Endothelial cell of umbilical vein (primary cell): ENCODE measurements around the gene TRIM34. TPM values are rescaled to one million over a fixed set of nuclear protein-coding genes. Genes with fewer than 3 reads are reported as not detected.

ENCODE experiments used
- BruUV-seq: library from RNA; stranded (reverse); fragments of 400-500 nt; replicated peaks from 2 replicates; lab custom pipeline; 2021; lab: Mats Ljungman, UMichigan
- CTCF ChIA-PET: fragments of 300-600, 350-600 bp; sonication (Branson Sonifier 250); formaldehyde crosslinking; loops from one replicate; lab custom pipeline; 2021; ENCODE audit warnings: antibody characterized with exemption, inconsistent platforms; lab: Charles Lee
- POLR2A ChIA-PET: fragments of 300-600, 350-600 bp; sonication (Branson Sonifier 250); formaldehyde crosslinking; loops from one replicate; lab custom pipeline; 2021; ENCODE audit warnings: antibody characterized with exemption, inconsistent platforms; lab: Charles Lee
- DNase-seq: peaks from one replicate; pipeline ENCODE4 v3.0.0-alpha.2; 2011; ENCODE audit warnings: low read depth, low spot score
- FAIRE-seq: peaks from 2 replicates; lab custom pipeline; 2011; peaks lifted over from hg19 to GRCh38; lab: Jason Lieb, UNC
- H2AFZ ChIP-seq: 2 replicates; pipeline ENCODE4 v1.6.0; 2012; ENCODE audit warnings: low read depth, low read length, control low read depth, inconsistent platforms
- H3K27ac ChIP-seq: 2 replicates; pipeline ENCODE4 v1.5.1; 2011; ENCODE audit warnings: low read depth, mild to moderate bottlenecking, control low read depth, low read length, moderate library complexity; ENCODE audit not compliant: insufficient read depth
- H3K27me3 ChIP-seq, 2 experiments: 2 replicates each; pipeline versions ENCODE4 v1.6.0 to v1.6.1; 2011; ENCODE audit warnings: low read length in 2 of 2, mixed read lengths in 1 of 2; ENCODE audit not compliant: control insufficient read depth in 2 of 2, insufficient read depth in 2 of 2
- H3K36me3 ChIP-seq, 2 experiments: 2 replicates in 1 of 2; 3 replicates in 1 of 2; pipeline ENCODE4 v1.5.1; 2011; ENCODE audit warnings: low read length in 2 of 2, mild to moderate bottlenecking in 1 of 2, moderate library complexity in 1 of 2; ENCODE audit not compliant: control insufficient read depth in 2 of 2, insufficient read depth in 2 of 2; ENCODE audit errors: extremely low read depth in 1 of 2
- H3K4me1 ChIP-seq: 3 replicates; pipeline ENCODE4 v1.5.1; 2011; ENCODE audit warnings: mild to moderate bottlenecking, low read length; ENCODE audit not compliant: control insufficient read depth, insufficient read depth; ENCODE audit errors: extremely low read depth
- H3K4me2 ChIP-seq: 2 replicates; pipeline ENCODE4 v1.6.1; 2011; ENCODE audit warnings: low read length, control low read depth, mixed read lengths; ENCODE audit not compliant: insufficient read depth
- H3K4me3 ChIP-seq, 3 experiments: fragments of 200-600 bp in 1 of 3; sonication (generic), shearing (Covaris generic) in 1 of 3; replicated peaks in 1 of 3; 2 replicates each; pipeline ENCODE4 v1.5.1; 2011 to 2016; ENCODE audit warnings: control low read depth in 3 of 3, low read length in 3 of 3, mild to moderate bottlenecking in 2 of 3, inconsistent platforms in 1 of 3, low read depth in 1 of 3, moderate library complexity in 1 of 3; ENCODE audit not compliant: insufficient read depth in 1 of 3
- H3K79me2 ChIP-seq: 2 replicates; pipeline ENCODE4 v1.6.0; 2012; ENCODE audit warnings: low read length, inconsistent platforms; ENCODE audit not compliant: control insufficient read depth, insufficient read depth
- H3K9ac ChIP-seq: replicated peaks from 2 replicates; pipeline ENCODE3; 2011; ENCODE audit warnings: low read length, control low read depth; ENCODE audit not compliant: insufficient read depth; ENCODE audit errors: extremely low read depth
- H3K9me1 ChIP-seq: replicated peaks from 3 replicates; pipeline ENCODE4 v1.6.0; 2011; ENCODE audit warnings: mild to moderate bottlenecking, low read length; ENCODE audit not compliant: control insufficient read depth, insufficient read depth; ENCODE audit errors: extremely low read depth
- H3K9me3 ChIP-seq: replicated peaks from 2 replicates; pipeline ENCODE4 v1.5.1; 2012; ENCODE audit warnings: low read length, inconsistent platforms; ENCODE audit not compliant: control insufficient read depth, insufficient read depth
- H4K20me1 ChIP-seq: replicated peaks from 2 replicates; pipeline ENCODE3; 2011; ENCODE audit warnings: mild to moderate bottlenecking, low read length; ENCODE audit not compliant: control insufficient read depth, insufficient read depth; ENCODE audit errors: extremely low read depth
- EZH2 ChIP-seq: IDR thresholded peaks from 2 replicates; pipeline ENCODE4 v1.6.1; 2012; ENCODE audit warnings: borderline replicate concordance, low read depth, mild to moderate bottlenecking, moderate library complexity, low read length, inconsistent platforms; ENCODE audit not compliant: severe bottlenecking
- FOS ChIP-seq: IDR thresholded peaks from 2 replicates; pipeline ENCODE4 v1.6.1; 2011; ENCODE audit warnings: mild to moderate bottlenecking, low read length, moderate library complexity, borderline replicate concordance; ENCODE audit not compliant: insufficient read depth
- GATA2 ChIP-seq: IDR thresholded peaks from 2 replicates; pipeline ENCODE4 v1.7.0; 2011; ENCODE audit warnings: low read depth, mild to moderate bottlenecking, moderate library complexity, mixed read lengths, low read length; ENCODE audit not compliant: insufficient read length, insufficient read depth
- JUN ChIP-seq: IDR thresholded peaks from 2 replicates; pipeline ENCODE4 v1.6.1; 2011; ENCODE audit warnings: borderline replicate concordance, low read depth; ENCODE audit not compliant: insufficient read length, insufficient read depth
- MYC ChIP-seq: IDR thresholded peaks from one replicate; pipeline ENCODE4 v1.6.1; 2011; ENCODE audit warnings: mild to moderate bottlenecking, low read depth, low read length
- POLR2A ChIP-seq: IDR thresholded peaks from 2 replicates; pipeline ENCODE4 v1.6.1; 2012; ENCODE audit warnings: low read depth, mild to moderate bottlenecking, control low read depth, low read length
- POLR2AphosphoS5 ChIP-seq: IDR thresholded peaks from 2 replicates; pipeline ENCODE4 v1.6.1; 2012; ENCODE audit warnings: low read depth, mild to moderate bottlenecking, control low read depth, low read length, moderate library complexity; ENCODE audit not compliant: insufficient read depth
- dilution Hi-C: fragments of 300-500 bp; cut with MboI; formaldehyde crosslinking; loops from one replicate; pipeline ENCODE4 v1.15.0; 2019; ENCODE audit warnings: low sequenced_read_pairs; ENCODE audit not compliant: extremely low pct_ligation_motif_present
- intact Hi-C: fragments of 100-400 bp; cut with micrococcal nuclease; formaldehyde crosslinking; loops from one replicate; pipeline ENCODE4 v1.10.0; 2022
- polyA plus RNA-seq, 4 experiments: library from polyadenylated mRNA; depleted of rRNA in 3 of 4; stranded (reverse) in 3 of 4; unstranded in 1 of 4; fragments of >200 nt; gene quantifications; 2 replicates each; pipeline versions ENCODE4 v1.2.1 to v1.2.3, GENCODE V29; 2011 to 2012; ENCODE audit warnings: missing spikeins in 1 of 4
- total RNA-seq: library from RNA; stranded (reverse); gene quantifications from 2 replicates; pipeline ENCODE4 v1.2.3, GENCODE V29; 2021
- TF ChIP-seq, protein P1 (sequence below), 2 donors: IDR thresholded peaks; 1 replicate in 1 of 2; 2 replicates in 1 of 2; pipeline ENCODE4 v1.5.1; 2011; ENCODE audit warnings: low read length in 2 of 2, mild to moderate bottlenecking in 2 of 2, moderate library complexity in 2 of 2, control low read depth in 1 of 2, inconsistent platforms in 1 of 2, low read depth in 1 of 2; ENCODE audit not compliant: insufficient read depth in 1 of 2; ENCODE audit errors: extremely low read depth in 1 of 2
- TF ChIP-seq, protein P2 (sequence below): IDR thresholded peaks from 2 replicates; pipeline ENCODE4 v1.6.1; 2011; ENCODE audit not compliant: insufficient read depth, insufficient read length

Gene TRIM34
- total and polyA plus RNA-seq, 2 donors (not counting 3 experiments of a cell fraction or from before 2014, with no cell fraction given) = 6.7 to 14.6 TPM

DNA sequence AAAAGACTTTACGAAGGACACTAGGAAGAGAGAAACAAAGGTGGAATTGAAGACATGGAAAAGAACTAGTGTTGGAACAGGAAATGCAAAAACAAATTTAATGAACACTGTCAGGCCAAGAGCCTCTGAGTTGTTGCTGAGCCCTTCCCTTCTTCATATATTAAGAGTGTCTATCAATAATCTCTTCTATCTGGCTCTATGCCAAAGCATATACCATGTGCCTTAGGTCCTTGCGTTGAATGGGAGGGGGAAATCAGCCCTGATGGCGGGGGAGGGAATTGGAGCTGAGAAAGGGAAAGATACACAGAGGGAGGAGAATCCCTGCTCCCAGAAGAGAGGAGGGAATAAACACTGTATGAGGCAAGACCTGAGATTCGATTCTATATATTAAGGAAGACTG, 49.6 kb upstream of the TRIM34 start:
- no peak for FAIRE-seq
- Histone ChIP-seq H3K4me3 (no peak overlapping the region), H3K36me3 (no peaks in the 10 kb centered on the region), H4K20me1 (no peaks in the 10 kb centered on the region), H3K4me1 (no peaks in the 10 kb centered on the region), H2AFZ (no peak overlapping the region), H3K79me2 (no peaks in the 10 kb centered on the region), H3K9ac (no peak overlapping the region), H3K27me3 (peaks cover 0 to 3% of the 10 kb centered on the region in 2 experiments), H3K9me3 (no peaks in the 10 kb centered on the region), H3K9me1 (no peaks in the 10 kb centered on the region), H3K27ac (no peak overlapping the region), H3K4me2 (no peak overlapping the region)
- POLR2A ChIA-PET = no interaction called here
- dilution Hi-C loops (no loop called here), intact Hi-C loops (no loop called here)
- no peak for DNase-seq
- BruUV-seq = no TSS peak
- CTCF ChIA-PET = no interaction called here
- TF ChIP-seq, protein P1, sequence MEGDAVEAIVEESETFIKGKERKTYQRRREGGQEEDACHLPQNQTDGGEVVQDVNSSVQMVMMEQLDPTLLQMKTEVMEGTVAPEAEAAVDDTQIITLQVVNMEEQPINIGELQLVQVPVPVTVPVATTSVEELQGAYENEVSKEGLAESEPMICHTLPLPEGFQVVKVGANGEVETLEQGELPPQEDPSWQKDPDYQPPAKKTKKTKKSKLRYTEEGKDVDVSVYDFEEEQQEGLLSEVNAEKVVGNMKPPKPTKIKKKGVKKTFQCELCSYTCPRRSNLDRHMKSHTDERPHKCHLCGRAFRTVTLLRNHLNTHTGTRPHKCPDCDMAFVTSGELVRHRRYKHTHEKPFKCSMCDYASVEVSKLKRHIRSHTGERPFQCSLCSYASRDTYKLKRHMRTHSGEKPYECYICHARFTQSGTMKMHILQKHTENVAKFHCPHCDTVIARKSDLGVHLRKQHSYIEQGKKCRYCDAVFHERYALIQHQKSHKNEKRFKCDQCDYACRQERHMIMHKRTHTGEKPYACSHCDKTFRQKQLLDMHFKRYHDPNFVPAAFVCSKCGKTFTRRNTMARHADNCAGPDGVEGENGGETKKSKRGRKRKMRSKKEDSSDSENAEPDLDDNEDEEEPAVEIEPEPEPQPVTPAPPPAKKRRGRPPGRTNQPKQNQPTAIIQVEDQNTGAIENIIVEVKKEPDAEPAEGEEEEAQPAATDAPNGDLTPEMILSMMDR (IDR thresholded peaks at IDR 0.05; ENCODE audit: extremely low read depth in 1 of 2, insufficient read depth in 1 of 2, low read depth in 1 of 2, low read length in 2 of 2) = no peak
- no peak for TF ChIP-seq POLR2A
- no peak for TF ChIP-seq JUN
- TF ChIP-seq FOS = no peak
- TF ChIP-seq, protein P2, sequence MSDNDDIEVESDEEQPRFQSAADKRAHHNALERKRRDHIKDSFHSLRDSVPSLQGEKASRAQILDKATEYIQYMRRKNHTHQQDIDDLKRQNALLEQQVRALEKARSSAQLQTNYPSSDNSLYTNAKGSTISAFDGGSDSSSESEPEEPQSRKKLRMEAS = no peak
- no peak for TF ChIP-seq POLR2AphosphoS5
- TF ChIP-seq MYC = no peak
- no peak for TF ChIP-seq EZH2
- no peak for TF ChIP-seq GATA2
